Cardiac fibroblast (primary cell): ENCODE data around the gene OBSCN.
"Not testable (repeated sequence)": the region's sequence is repeated elsewhere in the genome, so short reads cannot be mapped to it uniquely, and the experiment has no call there.

Source experiments
- DNase-seq, 2 donors: peaks; one replicate each; pipeline versions ENCODE4 v3.0.0 to v3.0.0-alpha.2; 2010; ENCODE audit warnings: low read depth in 2 of 2
- H3K4me3 ChIP-seq, 2 donors: replicated peaks in 1 of 2; 1 replicate in 1 of 2; 2 replicates in 1 of 2; pipeline ENCODE4 v1.5.1; 2011; ENCODE audit warnings: low read depth in 2 of 2, low read length in 2 of 2, mild to moderate bottlenecking in 2 of 2, moderate library complexity in 1 of 2
- CTCF ChIP-seq: IDR thresholded peaks from one replicate; pipeline ENCODE4 v1.5.1; 2011; ENCODE audit warnings: low read depth, mild to moderate bottlenecking, low read length, inconsistent platforms

The OBSCN gene

GRCh38 chr1:228222548-228222947 is 14.7 kb downstream of the OBSCN start:
- no peak for DNase-seq
- no peak for TF ChIP-seq CTCF
- H3K4me3 ChIP-seq = no peak overlapping the region

GRCh38 chr1:228224198-228225164 is 16.6 kb downstream of the OBSCN start:
- DNase-seq = no peak
- TF ChIP-seq CTCF = no peak
- H3K4me3 ChIP-seq = no peak overlapping the region

GRCh38 chr1:228225165-228225710 is 17.4 kb downstream of the OBSCN start:
- no peak for DNase-seq
- TF ChIP-seq CTCF = no peak
- no peak overlapping the region for H3K4me3 ChIP-seq

- DNase-seq = no peak
- TF ChIP-seq CTCF = no peak
Measured at GRCh38 chr1:228225740-228226139, 17.9 kb downstream of the OBSCN start.

GRCh38 chr1:228226141-228226874 is 18.5 kb downstream of the OBSCN start:
- no peak for TF ChIP-seq CTCF
- H3K4me3 ChIP-seq = no peak overlapping the region
- no peak for DNase-seq

More at GRCh38 chr1:228225740-228226139, 17.9 kb downstream of the OBSCN start:
- no peak overlapping the region for H3K4me3 ChIP-seq

- peak; percentile 21 to 58 for DNase-seq
- no peak overlapping the region for H3K4me3 ChIP-seq
- TF ChIP-seq CTCF = peak; percentile 34
Measured at GRCh38 chr1:228226956-228227791, 19.3 kb downstream of the OBSCN start.

- H3K4me3 ChIP-seq, DNase-seq: not testable (repeated sequence)
Measured at GRCh38 chr1:228228147-228228546, 20.3 kb downstream of the OBSCN start.
